SK-N-SH (cell line): ENCODE measurements around the gene CBX8. TPM values are rescaled to one million over a fixed set of nuclear protein-coding genes. Genes with fewer than 3 reads are reported as not detected.

Experiments used
- CTCF ChIA-PET: fragments of 300-600, 350-600 bp; formaldehyde crosslinking; extraction: SDS; loops from one replicate; lab custom pipeline; 2021; lab: Yijun Ruan, JAX
- POLR2A ChIA-PET: fragments of 350-600 bp; sonication (Branson Sonifier 250); formaldehyde crosslinking; extraction: SDS; loops from one replicate; lab custom pipeline; 2020; ENCODE audit warnings: antibody characterized with exemption, inconsistent platforms; lab: Yijun Ruan, JAX
- DNase-seq: peaks from one replicate; pipeline ENCODE4 v3.0.0; 2012
- H2AFZ ChIP-seq: fragments of 200-600 bp; sonication (generic); 2 replicates; pipeline ENCODE4 v1.8.1; 2016; ENCODE audit warnings: antibody characterized with exemption, mild to moderate bottlenecking, low read depth
- H3F3A ChIP-seq: fragments of 200-600 bp; sonication (generic); replicated peaks from 2 replicates; pipeline ENCODE3; 2016; ENCODE audit warnings: antibody characterized with exemption, mild to moderate bottlenecking; ENCODE audit not compliant: insufficient read depth
- H3K27ac ChIP-seq, 2 experiments: fragments of 200-500 bp in 1 of 2; fragments of 200-600 bp in 1 of 2; sonication (Bioruptor generic) in 1 of 2; sonication (generic), shearing (Covaris generic) in 1 of 2; 2 replicates each; pipeline versions ENCODE4 v1.5.1 to v1.6.1; 2014 to 2016; ENCODE audit warnings: low read depth in 2 of 2, inconsistent platforms in 1 of 2, low read length in 1 of 2, mild to moderate bottlenecking in 1 of 2, mixed read lengths in 1 of 2
- H3K27me3 ChIP-seq: fragments of 200-600 bp; sonication (generic), shearing (Covaris generic); 2 replicates; pipeline ENCODE4 v1.6.1; 2016; ENCODE audit warnings: mixed run types; ENCODE audit not compliant: insufficient read depth
- H3K36me3 ChIP-seq, 2 experiments: fragments of 200-500 bp in 1 of 2; fragments of 200-600 bp in 1 of 2; sonication (Bioruptor generic) in 1 of 2; sonication (generic) in 1 of 2; replicated peaks in 1 of 2; 2 replicates each; pipeline versions ENCODE3 to v1.5.1; 2014 to 2016; ENCODE audit warnings: low read length in 1 of 2, mild to moderate bottlenecking in 1 of 2; ENCODE audit not compliant: insufficient read depth in 2 of 2, control insufficient read depth in 1 of 2
- H3K4me1 ChIP-seq, 2 experiments: fragments of 200-500 bp in 1 of 2; fragments of 200-600 bp in 1 of 2; sonication (Bioruptor generic) in 1 of 2; sonication (generic), shearing (Covaris generic) in 1 of 2; 2 replicates each; pipeline versions ENCODE4 v1.5.1 to v1.6.1; 2014 to 2016; ENCODE audit warnings: low read depth in 1 of 2, low read length in 1 of 2, mixed run types in 1 of 2; ENCODE audit not compliant: insufficient read depth in 2 of 2, control insufficient read depth in 1 of 2
- H3K4me2 ChIP-seq: fragments of 200-600 bp; sonication (generic), shearing (Covaris generic); 2 replicates; pipeline ENCODE4 v1.6.1; 2017; ENCODE audit warnings: mixed run types
- H3K4me3 ChIP-seq, 2 experiments: fragments of 200-500 bp in 1 of 2; fragments of 200-600 bp in 1 of 2; sonication (Bioruptor generic) in 1 of 2; sonication (generic), shearing (Covaris generic) in 1 of 2; 2 replicates each; pipeline versions ENCODE4 v1.5.1 to v1.8.1; 2014 to 2016; ENCODE audit warnings: low read depth in 2 of 2, inconsistent platforms in 1 of 2, low read length in 1 of 2, mild to moderate bottlenecking in 1 of 2, mixed read lengths in 1 of 2, moderate library complexity in 1 of 2
- H3K79me2 ChIP-seq: fragments of 200-600 bp; sonication (generic); 2 replicates; pipeline ENCODE4 v1.8.1; 2017; ENCODE audit warnings: mild to moderate bottlenecking; ENCODE audit not compliant: insufficient read depth
- H3K9ac ChIP-seq: fragments of 200-600 bp; sonication (generic); 2 replicates; pipeline ENCODE4 v1.6.1; 2017; ENCODE audit warnings: mixed run types
- H3K9me2 ChIP-seq: fragments of 200-600 bp; sonication (generic); 2 replicates; pipeline ENCODE4 v1.6.1; 2017; ENCODE audit warnings: mixed run types
- H3K9me3 ChIP-seq: fragments of 200-600 bp; sonication (generic); 2 replicates; pipeline ENCODE4 v1.6.1; 2017; ENCODE audit warnings: mixed run types, mild to moderate bottlenecking, moderate library complexity
- H4K20me1 ChIP-seq: fragments of 200-600 bp; sonication (generic); 2 replicates; pipeline ENCODE4 v1.6.1; 2017; ENCODE audit warnings: mild to moderate bottlenecking, mixed run types; ENCODE audit not compliant: insufficient read depth
- CHD2 ChIP-seq: fragments of 150-350 bp; IDR thresholded peaks from 2 replicates; pipeline ENCODE4 v1.6.1; 2018; ENCODE audit warnings: low read length; ENCODE audit not compliant: partially characterized antibody
- ELF1 ChIP-seq: IDR thresholded peaks from 2 replicates; pipeline ENCODE4 v1.4.0; 2012
- EP300 ChIP-seq, 2 experiments: IDR thresholded peaks; 2 replicates each; pipeline versions ENCODE4 v1.4.0 to v1.6.1; 2012; ENCODE audit warnings: borderline replicate concordance in 1 of 2, low read depth in 1 of 2, low read length in 1 of 2
- EZH2phosphoT487 ChIP-seq: fragments of 200-600 bp; sonication (generic); IDR thresholded peaks from 2 replicates; pipeline ENCODE4 v1.6.1; 2017; ENCODE audit warnings: low read depth, mixed run types, mild to moderate bottlenecking, antibody characterized with exemption, moderate library complexity, borderline replicate concordance
- FOXJ3 ChIP-seq: sonication (generic); formaldehyde crosslinking; IDR thresholded peaks from 2 replicates; pipeline ENCODE4 v1.5.1; 2020; ENCODE audit warnings: mild to moderate bottlenecking, missing genetic modification reagents
- FOXM1 ChIP-seq: IDR thresholded peaks from 2 replicates; pipeline ENCODE4 v1.4.0; 2012; ENCODE audit warnings: low read depth, mild to moderate bottlenecking
- GABPA ChIP-seq: IDR thresholded peaks from 2 replicates; pipeline ENCODE4 v1.4.0; 2012; ENCODE audit warnings: low read depth, mild to moderate bottlenecking
- JUND ChIP-seq: IDR thresholded peaks from 2 replicates; pipeline ENCODE4 v1.4.0; 2012
- MXI1 ChIP-seq: IDR thresholded peaks from 2 replicates; pipeline ENCODE4 v1.6.1; 2012; ENCODE audit warnings: mild to moderate bottlenecking, low read depth, low read length, improper control_type of control experiment
- NFIC ChIP-seq: IDR thresholded peaks from 2 replicates; pipeline ENCODE4 v1.4.0; 2012; ENCODE audit warnings: borderline replicate concordance
- POLR2AphosphoS5 ChIP-seq: IDR thresholded peaks from 2 replicates; pipeline ENCODE4 v1.6.1; 2012; ENCODE audit warnings: low read depth, low read length
- RCOR1 ChIP-seq: fragments of 150-350 bp; IDR thresholded peaks from 2 replicates; pipeline ENCODE4 v1.6.1; 2017; ENCODE audit warnings: antibody characterized with exemption, low read length
- RFX5 ChIP-seq: IDR thresholded peaks from 2 replicates; pipeline ENCODE4 v1.6.1; 2012; ENCODE audit warnings: mild to moderate bottlenecking, improper control_type of control experiment, low read length
- YY1 ChIP-seq: IDR thresholded peaks from 2 replicates; pipeline ENCODE4 v1.4.0; 2012; ENCODE audit warnings: low read depth, mild to moderate bottlenecking
- WGBS: methylation state at CpG from one replicate; pipeline ENCODE4 v1.1.6; 2017; ENCODE audit warnings: low lambda C conversion rate; 5-methylcytosine and 5-hydroxymethylcytosine counted together
- polyA plus RNA-seq, 3 experiments: library from polyadenylated mRNA; depleted of rRNA; stranded (reverse); fragments of >200 nt; gene quantifications; 2 replicates each; pipeline ENCODE4 v1.2.3, GENCODE V29; 2012
- TF ChIP-seq, protein P1 (sequence below): IDR thresholded peaks from 2 replicates; pipeline ENCODE4 v1.4.0; 2012; ENCODE audit warnings: low read depth

CBX8 gene
- polyA plus RNA-seq, 1 of the 3 experiments (the other 2 are of a cell fraction), result 2.9 TPM

DNA sequence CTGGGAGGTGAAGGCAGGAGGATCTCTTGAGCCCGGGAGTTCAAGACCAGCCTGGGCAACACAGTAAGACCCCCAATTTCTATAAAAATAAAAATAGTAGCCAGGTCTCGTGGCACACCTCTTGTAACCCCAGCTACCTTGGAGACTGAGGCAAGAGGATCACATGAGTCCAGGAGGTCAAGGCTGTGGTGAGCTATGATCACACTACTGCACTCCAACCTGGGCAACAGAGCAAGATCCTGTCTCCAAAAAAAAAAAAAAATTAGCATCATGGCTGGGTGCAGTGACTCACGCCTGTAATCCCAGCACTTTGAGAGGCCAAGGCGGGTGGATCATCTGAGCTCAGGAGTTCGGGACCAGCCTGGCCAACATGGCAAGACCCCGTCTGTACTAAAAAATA, 25.6 kb downstream of the CBX8 start:
- TF ChIP-seq JUND (no peak), EP300 (IDR thresholded peaks at IDR 0.05; ENCODE audit: borderline replicate concordance in 1 of 2, low read depth in 1 of 2, low read length in 1 of 2) (no peak)
- H3K9me2 ChIP-seq, result no peaks in the 10 kb centered on the region
- DNase-seq, result no peak
- H3K79me2 ChIP-seq, result no peaks in the 10 kb centered on the region
- H3K4me2 ChIP-seq, result no peak overlapping the region
- H2AFZ ChIP-seq, result no peak overlapping the region
- ChIA-PET POLR2A (interaction anchor here (0.7 kb wide), 1 partner anchor 30 kb away, joined by 4 read pairs; no protein-coding TSS in a partner anchor), CTCF (interaction anchor here (0.8 to 1.5 kb wide), 5 partner anchors 25 to 237 kb away, joined by 3 to 9 read pairs (median 3); no protein-coding TSS in a partner anchor)
- H4K20me1 ChIP-seq, result no peaks in the 10 kb centered on the region
- no peaks in the 10 kb centered on the region; a peak in 1 of 4 replicates for H3K4me1 ChIP-seq
- no peak overlapping the region for H3K9ac ChIP-seq
- 80% methylated on average over 6 of the region's 6 CpGs for WGBS
- H3K36me3 ChIP-seq, result no peaks in the 10 kb centered on the region
- H3K27me3 ChIP-seq, result peaks cover 35% of the 10 kb centered on the region
- H3K27ac ChIP-seq, result no peak overlapping the region
- H3F3A ChIP-seq, result peaks cover 6% of the 10 kb centered on the region
- H3K9me3 ChIP-seq, result no peaks in the 10 kb centered on the region
- H3K4me3 ChIP-seq, result no peak overlapping the region

DNA sequence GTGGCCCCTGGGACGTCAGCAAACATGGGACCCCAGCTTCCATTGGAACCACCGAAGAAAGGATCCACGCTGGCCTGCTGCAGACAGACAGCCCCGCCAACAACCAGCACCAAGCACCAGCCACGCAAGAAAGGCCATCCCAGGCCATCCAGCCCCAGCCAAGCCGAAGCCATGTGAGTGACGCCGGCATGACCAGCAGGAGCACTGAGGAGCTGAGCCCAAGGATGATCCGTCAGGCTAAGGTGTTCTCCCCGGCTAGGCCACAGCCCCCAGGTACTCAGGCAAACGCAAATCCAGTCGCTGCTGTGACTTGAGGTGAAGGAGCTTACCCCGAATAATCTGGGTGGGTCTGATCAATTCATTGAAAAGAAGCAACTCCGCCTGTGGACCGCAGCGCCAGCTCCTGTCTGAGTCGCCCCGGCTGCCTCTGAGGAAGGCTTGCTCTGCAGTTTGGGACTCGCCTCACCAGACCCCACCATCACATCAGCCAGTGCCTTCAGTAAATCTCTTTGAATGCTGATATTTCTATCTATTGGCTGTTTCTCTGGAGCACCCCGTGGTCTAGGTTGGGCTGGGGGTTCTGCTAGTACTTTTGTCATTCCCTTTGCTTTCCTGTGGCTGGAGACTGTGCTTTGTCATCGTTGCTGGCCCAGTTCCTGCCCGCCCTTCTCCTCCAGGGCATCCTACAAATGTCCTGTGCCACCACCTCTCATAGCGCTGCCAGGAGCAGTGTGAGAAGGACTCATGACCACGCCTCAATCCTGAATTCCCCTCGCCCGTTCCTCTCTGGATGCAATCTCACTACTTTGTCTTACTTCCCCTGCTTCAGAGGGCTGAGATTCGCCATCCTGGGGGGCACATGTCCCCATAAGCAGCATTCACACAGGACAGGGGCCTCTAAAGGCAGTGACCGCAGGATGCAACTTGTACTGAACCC, 27.0 kb downstream of the CBX8 start:
- H4K20me1 ChIP-seq, result no peaks in the 10 kb centered on the region
- H3K27ac ChIP-seq, result no peak overlapping the region
- CTCF ChIA-PET, result interaction anchor here (0.6 to 1.3 kb wide), 4 partner anchors 24 to 240 kb away, joined by 3 to 5 read pairs (median 4); no protein-coding TSS in a partner anchor
- no peak for TF ChIP-seq MXI1
- no peak for TF ChIP-seq NFIC
- no peak for TF ChIP-seq EZH2phosphoT487
- TF ChIP-seq, protein P1, sequence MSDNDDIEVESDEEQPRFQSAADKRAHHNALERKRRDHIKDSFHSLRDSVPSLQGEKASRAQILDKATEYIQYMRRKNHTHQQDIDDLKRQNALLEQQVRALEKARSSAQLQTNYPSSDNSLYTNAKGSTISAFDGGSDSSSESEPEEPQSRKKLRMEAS, result no peak
- TF ChIP-seq RCOR1, result no peak
- no peak for TF ChIP-seq YY1
- TF ChIP-seq FOXJ3 (CRISPR knock-in tag), result no peak
- TF ChIP-seq FOXM1, result no peak
- TF ChIP-seq RFX5, result no peak
- TF ChIP-seq CHD2, result no peak
- no peak for TF ChIP-seq ELF1
- TF ChIP-seq GABPA, result no peak
- TF ChIP-seq POLR2AphosphoS5, result no peak
- no peak for TF ChIP-seq EP300 (IDR thresholded peaks at IDR 0.05; ENCODE audit: borderline replicate concordance in 1 of 2, low read depth in 1 of 2, low read length in 1 of 2)
- TF ChIP-seq, all 33 proteins: peak for 0
- no peaks in the 10 kb centered on the region for H3K9me2 ChIP-seq
- no peak overlapping the region for H3K4me3 ChIP-seq
- peaks cover 28% of the 10 kb centered on the region for H3K27me3 ChIP-seq
- no peaks in the 10 kb centered on the region for H3F3A ChIP-seq
- H3K4me2 ChIP-seq, result no peak overlapping the region
- H2AFZ ChIP-seq, result no peak overlapping the region
- WGBS, result 85% methylated on average over 22 of the region's 28 CpGs
- H3K9me3 ChIP-seq, result no peaks in the 10 kb centered on the region
- H3K9ac ChIP-seq, result no peak overlapping the region
- POLR2A ChIA-PET, result no interaction called here
- H3K4me1 ChIP-seq, result no peaks in the 10 kb centered on the region; a peak in 1 of 4 replicates
- no peak for DNase-seq
- H3K79me2 ChIP-seq, result no peaks in the 10 kb centered on the region
- no peaks in the 10 kb centered on the region for H3K36me3 ChIP-seq
